Dedifferentiated amniotic fluid mesenchymal stem cell (primary cell): Measurements from ENCODE around the gene FLACC1.

ENCODE experiments used
- DNase-seq: peaks from one replicate; pipeline ENCODE4 v3.0.0-alpha.2; 2016; ENCODE audit errors: extremely low spot score

The FLACC1 gene

DNA sequence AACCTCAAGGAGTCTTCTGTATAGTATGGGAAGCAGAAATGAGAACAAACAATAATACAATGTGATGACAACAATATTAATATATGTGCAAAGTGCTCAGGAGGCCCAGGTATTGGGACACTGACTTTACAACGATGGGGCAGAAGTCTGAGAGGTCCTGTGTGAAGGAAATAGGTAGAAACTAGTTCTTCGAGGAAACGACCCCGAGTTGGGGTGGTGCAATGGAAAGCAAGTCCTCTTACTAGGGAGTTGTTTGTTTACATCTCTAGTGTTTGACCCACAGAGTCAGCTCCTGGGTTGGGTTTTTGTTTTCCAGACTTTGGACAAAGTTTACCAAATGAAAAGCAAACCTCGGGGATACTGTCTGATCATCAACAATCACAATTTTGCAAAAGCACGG lies 80.6 kb downstream of the FLACC1 start:
- no peak for DNase-seq

DNA sequence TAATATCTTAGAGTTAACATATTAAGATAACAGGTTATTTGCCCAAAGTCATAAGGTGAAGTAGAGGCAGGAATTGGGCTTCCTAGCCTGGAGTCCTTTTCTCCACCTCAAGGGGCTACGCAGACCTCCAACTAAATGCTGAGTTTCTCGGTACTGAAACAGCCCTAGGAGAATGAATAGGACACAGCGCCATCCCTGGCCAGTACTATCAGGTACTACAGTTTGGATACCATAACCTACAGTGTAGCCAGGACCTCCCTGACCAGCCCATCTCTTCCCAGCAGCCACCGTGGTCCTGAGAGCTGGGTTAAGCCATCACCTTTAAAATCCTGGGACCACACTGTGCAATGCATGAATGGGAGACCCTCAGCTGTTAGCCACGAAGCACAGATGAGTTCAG lies 81.2 kb downstream of the FLACC1 start:
- no peak for DNase-seq

DNA sequence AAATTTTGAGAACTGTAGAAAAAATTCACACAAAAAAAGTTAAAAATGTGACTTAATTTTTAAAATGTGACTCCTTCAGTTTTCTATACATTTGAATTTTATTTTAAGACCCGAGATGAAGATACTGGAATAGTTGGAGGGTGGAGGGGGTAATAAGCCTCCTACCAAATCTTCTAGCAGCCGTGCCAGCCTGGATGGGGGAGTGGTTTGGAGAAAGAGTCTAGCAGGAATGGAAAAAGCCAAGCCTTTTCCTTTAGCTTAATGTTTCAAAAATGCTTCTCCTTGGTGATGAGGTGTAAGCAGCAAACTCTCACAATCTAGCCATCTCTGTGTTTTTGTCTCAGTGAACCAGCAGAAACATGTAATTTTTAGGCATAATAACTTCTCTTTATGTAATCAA lies 82.1 kb downstream of the FLACC1 start:
- DNase-seq: no peak

DNA sequence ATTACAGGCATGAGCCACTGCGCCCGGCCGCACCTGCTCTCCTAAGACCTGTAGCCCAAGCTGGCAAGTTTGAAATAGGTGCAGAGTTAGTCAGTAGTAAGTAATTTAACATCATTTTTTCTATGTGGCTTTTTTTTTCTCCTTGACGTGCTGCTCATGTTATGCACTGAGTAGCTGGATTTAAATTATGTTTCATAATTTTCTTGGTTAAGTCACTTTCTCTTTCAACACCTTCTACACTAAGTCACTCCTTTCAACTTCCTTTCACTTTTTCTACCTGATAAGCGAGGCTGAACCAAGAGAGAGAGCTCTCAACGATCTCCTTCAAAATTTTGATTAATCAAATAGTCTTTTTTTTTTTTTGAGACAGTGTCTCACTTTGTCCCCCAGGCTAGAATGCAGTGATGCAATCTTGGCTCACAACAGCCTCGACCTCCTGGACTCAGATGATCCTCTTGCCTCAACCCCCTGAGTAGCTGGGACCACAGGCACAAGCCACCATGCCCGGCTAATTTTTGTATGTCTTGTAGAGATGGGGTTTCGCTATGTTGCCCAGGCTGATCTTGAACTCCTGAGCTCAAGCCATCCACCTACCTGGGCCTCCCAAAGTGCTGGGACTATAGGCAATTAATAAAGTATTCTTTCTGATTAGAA lies 83.7 kb downstream of the FLACC1 start:
- DNase-seq: no peak

DNA sequence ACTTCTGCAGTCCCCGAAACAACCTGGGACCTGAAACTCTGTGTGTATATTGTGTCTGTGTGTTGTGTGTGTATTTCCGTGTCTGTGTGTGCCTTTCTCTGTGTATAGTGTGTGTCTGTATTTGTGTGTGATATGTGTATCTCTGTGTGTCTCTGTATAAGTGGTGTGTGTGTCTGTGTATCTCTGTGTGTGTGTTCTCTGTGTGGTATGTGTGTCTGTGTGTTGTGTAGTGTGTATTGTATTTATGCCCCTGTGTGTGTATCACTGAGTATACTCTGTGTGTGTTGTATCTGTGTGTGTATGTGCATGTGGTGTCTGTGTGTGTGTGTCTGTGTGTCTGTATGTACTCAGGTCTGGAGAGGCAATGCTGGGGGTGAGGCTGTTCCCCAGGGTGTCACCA lies 85.2 kb downstream of the FLACC1 start:
- no peak for DNase-seq

DNA sequence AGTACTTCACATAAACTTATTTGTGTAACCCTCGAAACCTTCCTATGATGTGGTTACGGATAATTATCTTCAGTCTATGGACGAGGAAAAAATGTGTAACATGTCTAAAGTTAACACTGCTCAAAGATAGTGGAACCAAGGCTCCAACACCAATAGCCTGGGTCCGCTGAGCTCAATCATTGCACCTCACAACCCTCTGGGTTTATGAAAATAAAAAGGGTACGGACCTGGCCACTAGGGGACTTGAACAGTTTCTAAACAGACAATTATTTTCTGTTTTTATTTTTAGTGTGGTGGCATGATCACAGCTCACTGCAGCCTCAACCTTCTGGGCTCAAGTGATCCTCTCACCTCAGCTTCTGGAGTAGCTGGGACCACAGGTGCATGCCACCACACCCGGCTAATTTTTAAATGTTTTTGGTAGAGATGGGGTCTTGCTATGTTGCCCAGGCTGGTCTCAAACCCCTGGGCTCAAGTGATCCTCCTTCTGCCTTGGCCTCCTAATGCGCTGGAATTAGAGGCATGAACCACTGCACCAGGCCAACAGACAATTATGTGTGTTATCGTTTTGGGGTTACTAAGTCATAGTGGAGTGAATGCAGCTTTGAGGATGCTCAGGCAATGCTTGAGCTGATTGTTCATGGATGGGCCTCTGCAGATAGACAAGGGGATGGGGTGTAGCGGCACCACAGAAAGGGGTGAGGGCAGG lies 86.7 kb downstream of the FLACC1 start:
- no peak for DNase-seq

DNA sequence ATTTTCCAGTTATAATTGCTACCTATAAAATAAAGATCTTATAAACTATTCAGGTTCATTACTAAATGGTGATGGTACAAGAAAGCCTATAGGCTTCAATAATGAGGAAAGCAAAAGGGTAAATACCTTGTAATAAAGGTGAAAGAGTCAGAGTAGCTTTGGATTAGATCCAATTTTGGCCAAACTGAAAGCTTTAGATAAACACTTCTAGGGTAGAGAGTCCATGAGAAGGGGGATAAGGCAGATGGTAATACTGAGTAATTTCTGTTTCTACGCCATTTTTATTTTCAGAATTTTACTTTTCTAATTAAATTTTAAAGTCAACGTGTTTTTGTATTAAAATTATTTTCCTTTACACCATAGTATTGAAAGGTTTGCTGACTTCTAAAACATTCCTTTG lies 87.4 kb downstream of the FLACC1 start:
- DNase-seq: no peak

DNA sequence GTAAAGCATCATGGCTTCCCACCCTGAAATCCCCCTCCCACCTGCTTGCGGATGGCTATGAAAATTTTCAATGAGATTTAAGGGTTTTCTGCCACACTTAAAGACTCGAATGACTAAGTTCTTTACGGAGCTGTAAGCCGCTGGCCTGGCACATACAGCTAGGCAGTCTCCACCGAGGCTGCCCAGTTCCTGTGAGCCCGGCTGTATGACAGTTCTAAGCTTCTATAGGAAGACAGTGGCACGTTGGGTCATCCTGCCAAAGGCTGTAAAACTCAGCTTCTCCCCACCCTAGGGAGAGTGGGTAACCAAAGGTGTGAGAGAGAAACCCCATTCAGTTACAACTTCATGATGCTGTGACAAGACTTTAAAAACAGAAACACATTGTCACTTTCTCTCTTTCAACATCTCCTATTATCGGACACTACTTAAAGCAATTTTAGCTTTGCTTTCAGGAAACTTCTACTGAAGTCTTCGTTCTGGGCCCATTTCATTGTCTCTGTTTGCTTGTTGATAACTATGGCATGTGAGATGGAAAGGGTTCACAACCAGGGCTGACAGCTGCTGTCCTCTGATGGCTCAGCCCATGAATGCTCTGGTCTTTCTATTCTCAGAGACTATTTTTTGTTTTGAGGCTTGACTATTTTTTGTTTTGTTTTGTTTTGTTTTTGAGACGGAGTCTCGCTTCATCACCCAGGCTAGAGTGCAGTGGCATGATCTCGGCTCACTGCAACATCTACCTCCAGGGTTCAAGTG lies 89.7 kb downstream of the FLACC1 start:
- no peak for DNase-seq

DNA sequence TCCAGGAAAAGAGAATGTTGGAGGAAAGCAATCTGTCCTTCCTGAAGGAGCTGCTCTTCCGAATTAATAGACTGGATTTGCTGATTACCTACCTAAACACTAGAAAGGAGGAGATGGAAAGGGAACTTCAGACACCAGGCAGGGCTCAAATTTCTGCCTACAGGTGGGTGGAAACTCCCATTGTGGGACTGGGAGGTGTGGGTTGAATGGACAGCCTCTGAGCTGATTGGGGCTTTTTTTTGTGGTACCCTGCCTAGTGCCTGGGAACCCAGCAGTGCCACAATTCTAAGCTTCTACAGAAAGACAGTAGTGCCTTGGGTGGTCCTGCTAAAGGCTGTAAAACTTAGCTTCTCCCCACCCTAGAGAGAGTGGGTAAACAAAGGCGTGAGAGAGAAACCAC lies 90.5 kb downstream of the FLACC1 start:
- no peak for DNase-seq

DNA sequence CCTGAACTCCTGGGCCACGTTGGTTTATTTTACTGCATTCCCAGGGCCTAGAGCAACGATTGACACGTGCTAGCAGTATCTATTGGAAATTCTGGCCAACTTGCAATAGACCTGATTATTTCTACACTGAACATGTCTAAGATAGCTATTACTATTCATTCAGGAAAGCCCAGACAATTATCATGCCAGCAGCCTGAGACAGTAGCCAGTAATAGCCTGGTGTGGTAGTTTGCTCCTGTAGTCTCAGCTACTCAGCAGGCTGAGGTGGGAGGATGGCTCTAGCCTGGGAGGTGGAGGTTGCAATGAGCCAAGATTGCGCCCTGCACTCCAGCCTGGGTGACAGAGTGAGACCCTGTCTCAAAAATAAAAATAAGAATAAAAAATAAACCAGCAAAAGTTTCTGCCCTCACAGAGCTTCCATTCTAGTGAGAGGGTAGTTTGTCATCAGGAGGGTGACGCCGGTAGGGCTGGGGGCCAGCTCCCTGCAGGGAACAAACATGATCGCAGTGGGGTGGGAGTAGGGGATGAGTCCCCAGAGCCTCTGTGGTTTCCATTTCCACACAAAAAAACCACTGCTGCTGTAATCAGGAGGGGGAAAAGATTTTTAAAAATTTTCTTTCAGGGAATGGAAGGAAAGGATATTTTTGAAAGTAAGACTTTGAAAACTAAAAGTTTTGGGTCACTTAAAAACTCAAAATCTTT lies 92.5 kb downstream of the FLACC1 start:
- no peak for DNase-seq

DNA sequence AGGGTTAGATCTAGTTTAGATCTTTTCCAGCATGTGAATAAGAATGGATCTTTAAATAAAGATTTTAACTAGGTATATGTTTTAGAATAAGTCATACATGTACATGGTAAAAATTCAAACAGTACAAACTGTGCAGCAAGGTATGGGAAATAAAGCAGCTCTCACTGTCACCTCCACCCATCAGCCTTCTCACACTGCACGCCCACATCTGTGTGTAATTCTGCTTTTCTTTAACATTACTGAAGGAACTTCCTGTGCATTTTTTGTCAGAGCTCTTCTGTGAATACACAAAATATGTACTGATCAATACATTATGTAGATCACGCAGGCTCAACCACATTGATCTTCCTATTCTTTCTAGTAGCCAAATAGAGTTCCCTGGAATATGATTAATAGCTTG lies 93.4 kb downstream of the FLACC1 start:
- DNase-seq: no peak

DNA sequence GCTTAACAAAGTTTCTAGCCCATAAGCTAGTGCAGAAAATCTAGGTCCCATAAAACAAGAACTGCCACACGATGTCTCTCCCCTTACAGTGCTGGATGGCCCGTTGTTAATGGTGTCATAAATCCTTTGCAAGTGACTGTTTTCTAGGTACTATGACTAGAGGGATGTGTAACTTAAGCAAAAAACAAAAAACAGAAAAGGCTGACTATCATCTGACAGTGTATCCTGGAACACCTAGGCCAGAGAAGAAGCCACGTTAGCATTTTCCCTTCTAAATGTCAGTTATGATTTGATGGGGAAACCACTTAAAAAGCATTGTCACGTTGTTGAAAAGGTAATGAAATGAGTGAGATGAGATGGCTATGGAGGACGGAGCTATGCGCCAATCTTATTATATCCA lies 94.4 kb downstream of the FLACC1 start:
- no peak for DNase-seq

DNA sequence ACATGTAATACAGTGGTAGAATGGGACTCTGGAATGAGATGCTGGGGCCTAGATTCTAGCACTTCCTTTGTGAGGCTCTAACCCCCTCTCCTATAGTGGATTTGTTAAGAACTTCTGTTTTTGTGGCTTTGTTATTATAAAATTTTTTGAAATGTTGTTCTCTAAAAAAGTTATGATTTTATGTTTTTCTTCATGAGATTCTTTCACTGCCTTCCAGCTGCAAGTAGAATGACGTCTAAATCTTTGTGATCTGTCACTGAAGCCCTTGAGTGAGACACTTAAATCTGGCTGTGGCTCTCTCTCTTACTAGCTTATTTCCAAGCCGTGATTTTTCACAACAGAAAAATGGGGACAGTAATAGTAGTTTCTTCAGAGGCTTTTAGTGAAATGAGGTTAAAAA lies 95.2 kb downstream of the FLACC1 start:
- DNase-seq: no peak

DNA sequence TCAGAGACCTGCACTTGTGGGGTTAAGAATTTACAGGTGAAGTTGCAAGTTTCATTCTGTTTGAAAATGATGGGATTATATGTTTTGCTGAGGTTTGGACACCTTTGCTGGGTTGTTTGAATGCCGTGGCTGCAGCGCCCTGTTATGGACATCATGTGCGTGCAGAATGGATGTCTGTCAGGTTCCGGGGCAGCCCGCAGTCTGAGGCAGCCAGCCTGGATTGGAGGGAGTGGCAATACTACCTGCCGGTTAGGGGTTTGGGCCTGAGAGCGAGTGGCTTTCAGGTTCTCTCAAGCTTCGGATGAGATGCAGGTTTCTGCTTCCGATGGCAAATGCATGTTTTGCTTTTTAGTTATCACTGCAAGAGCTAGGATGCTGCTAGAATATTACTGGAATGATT lies 95.7 kb downstream of the FLACC1 start:
- DNase-seq: no peak

DNA sequence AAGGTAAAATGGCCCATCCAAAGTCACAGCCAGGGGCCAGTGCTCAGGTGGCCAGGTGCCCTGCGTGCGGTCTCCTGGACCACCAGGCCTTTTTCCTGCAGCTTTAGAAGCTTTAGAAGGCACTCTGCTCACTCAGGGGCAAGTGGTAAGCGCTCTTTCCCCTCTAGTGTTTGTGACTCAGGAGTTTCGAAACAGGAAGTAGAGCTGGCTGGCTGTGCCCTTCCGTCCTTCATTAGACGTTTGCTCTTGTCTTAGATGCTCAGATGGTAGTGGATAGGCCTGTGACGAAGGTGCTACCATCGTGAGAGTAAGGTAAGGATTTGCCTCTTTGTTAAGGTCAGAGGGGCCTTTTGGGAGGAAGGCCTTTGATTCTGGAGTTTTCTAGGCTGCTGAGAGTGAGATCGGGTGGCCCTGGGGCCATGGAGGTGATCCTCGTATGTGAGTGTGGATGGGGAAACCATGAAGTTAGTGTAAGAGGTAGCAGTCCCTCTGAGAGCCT lies 96.8 kb downstream of the FLACC1 start, which contains the start of gene CASP8:
TSS of gene CASP8 (plus strand) at position 235 of the 499 bp plus-strand sequence. CDS start 5,951 bp downstream, outside the sequence.
- no peak for DNase-seq

DNA sequence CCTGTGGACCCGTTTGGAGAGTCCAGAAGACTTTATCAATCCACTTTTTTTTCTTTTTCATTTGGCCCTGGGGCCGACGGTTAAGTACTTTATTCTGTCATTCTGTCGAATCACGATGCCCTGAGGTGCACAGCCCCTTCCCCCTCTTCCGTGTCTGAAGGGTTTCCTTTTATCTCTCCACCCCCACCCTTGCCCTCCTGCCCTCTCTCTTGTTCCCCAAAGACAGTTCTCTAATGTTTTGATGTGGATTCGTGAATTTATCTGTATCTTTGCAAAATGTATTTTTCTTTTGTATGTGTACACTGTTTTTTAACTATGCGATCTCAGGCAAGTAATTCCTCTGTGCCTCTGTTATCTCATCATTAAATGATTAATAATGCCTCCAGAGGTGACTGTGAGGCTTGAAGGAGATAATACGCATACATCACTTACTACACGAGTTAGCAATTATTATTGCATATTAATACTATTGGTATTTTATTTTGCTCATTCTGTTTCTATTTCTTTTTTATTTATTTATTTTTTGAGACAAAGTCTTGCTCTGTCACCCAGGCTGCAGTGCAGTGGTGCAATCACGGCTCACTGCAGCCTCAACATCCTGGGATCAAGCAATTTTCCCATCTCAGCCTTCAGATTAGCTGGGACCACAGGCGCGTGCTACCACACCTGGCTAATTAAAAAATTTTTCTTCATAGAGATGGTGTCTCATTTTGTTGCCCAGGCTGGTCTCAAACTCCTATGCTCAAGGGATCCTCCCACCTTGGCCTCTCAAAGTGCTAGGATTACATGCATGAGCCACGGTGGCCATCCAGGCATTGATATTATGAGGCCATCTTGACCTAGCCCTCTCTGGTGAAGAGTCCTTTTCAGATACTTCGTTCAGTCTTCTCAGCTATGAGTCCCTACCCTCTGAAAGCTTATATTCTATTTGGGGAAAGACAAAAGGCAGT lies 98.2 kb downstream of the FLACC1 start:
- no peak for DNase-seq

DNA sequence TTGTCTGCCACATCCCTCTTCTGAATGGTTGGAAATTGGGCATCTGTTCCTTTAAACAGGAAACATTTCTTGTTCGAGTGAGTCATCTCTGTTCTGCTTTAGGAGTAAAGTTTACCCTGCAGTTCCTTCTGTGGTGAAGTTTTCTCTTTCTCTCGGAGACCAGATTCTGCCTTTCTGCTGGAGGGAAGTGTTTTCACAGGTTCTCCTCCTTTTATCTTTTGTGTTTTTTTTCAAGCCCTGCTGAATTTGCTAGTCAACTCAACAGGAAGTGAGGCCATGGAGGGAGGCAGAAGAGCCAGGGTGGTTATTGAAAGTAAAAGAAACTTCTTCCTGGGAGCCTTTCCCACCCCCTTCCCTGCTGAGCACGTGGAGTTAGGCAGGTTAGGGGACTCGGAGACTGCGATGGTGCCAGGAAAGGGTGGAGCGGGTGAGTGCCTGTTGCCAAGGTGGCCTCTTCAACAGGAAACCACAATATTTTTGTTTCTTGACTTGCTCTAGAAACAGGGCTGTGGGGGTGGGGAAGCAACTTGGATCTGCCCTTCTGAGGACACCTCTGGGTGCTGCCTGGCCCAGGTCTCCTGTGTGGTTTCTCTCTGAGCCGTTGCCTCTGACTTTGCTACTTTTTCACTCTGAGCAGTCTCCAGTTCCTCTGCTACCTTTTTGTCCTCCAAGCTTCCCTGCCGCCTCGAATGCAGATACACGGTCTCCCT lies 99.0 kb downstream of the FLACC1 start:
- DNase-seq: peak; percentile 78

DNA sequence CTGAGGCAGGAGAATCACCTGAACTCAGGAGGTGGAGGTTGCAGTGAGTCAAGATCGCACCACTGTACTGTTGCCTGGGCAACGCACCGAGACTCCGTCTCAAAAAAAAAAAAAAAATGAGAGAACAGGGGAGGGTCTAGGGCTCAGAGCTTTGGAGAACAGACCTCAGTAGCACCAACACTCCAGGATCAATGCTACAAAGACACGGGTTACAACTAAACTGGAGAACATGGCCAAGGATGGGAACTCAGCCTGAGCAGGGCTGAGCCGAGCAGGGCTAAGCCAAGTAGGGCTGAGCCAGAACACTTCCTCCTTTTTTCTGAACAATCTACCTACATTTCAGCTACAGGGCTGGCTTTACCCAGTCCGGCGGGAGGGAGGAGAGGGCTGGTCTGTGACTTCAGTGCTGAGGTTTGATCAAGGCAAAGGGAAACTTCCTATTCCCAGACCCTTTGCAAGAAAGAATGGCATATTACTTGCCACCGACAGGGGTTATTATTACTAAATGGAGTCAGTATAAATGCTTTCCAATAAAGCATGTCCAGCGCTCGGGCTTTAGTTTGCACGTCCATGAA lies 99.7 kb downstream of the FLACC1 start:
- DNase-seq: no peak

DNA sequence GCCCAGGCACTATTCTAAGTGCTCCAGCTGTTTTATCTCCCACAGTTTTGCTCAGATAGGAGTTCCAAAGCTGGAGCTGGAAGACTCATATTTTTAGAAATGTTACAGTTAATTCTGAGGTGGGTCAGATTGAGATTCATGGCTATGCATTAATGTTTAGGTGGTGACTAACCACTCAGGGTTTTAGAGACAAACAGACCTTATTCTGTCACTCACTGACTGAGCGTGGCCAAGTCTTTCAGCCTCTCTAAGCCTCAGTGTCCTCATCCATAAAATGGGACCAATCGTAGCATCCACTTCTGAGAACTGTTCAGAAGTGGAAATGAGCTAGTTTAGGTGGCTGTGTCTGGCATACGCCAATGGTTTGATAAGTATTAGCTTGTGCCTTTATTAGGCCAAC lies 101.1 kb downstream of the FLACC1 start:
- no peak for DNase-seq
